H7 (cell line): Measurements from ENCODE around the gene PLEKHA6. TPM values are rescaled to one million over a fixed set of nuclear protein-coding genes. Genes with fewer than 3 reads are reported as not detected.

Source experiments
- DNase-seq: peaks from one replicate; pipeline ENCODE4 v3.0.0; 2012
- H3K27me3 ChIP-seq: 2 replicates; pipeline ENCODE4 v1.6.0; 2011; ENCODE audit warnings: mild to moderate bottlenecking, low read length; ENCODE audit not compliant: control insufficient read depth, insufficient read depth
- H3K36me3 ChIP-seq: replicated peaks from 2 replicates; pipeline ENCODE4 v1.5.1; 2011; ENCODE audit warnings: low read length; ENCODE audit not compliant: control insufficient read depth, insufficient read depth
- H3K4me3 ChIP-seq: 2 replicates; pipeline ENCODE4 v1.5.1; 2011; ENCODE audit warnings: low read depth, mild to moderate bottlenecking, control low read depth, low read length, moderate library complexity; ENCODE audit not compliant: insufficient read depth
- total RNA-seq: library from RNA; depleted of rRNA; stranded (reverse); fragments of >200 nt; shearing (Covaris generic); gene quantifications from 2 replicates; pipeline ENCODE4 v1.2.3, GENCODE V29; 2014

PLEKHA6 gene
- total RNA-seq, 1 experiment from 2014 or later, result 3.0 TPM

GRCh38 chr1:204204944-204205343 lies 154.8 kb downstream of the PLEKHA6 start:
- Histone ChIP-seq H3K4me3 (no peak overlapping the region), H3K27me3 (peaks cover 1% of the 10 kb centered on the region; the same call in 1 of the 2 replicates)
- no peak for DNase-seq

GRCh38 chr1:204203206-204203767 lies 156.4 kb downstream of the PLEKHA6 start:
- H3K27me3 ChIP-seq, result peaks cover 1% of the 10 kb centered on the region; the same call in 1 of the 2 replicates
- no peaks in the 10 kb centered on the region for H3K36me3 ChIP-seq
- H3K4me3 ChIP-seq, result no peak overlapping the region
- DNase-seq, result no peak

More at GRCh38 chr1:204204944-204205343, 154.8 kb downstream of the PLEKHA6 start:
- H3K36me3 ChIP-seq, result no peaks in the 10 kb centered on the region

GRCh38 chr1:204202481-204202880 lies 157.2 kb downstream of the PLEKHA6 start:
- Histone ChIP-seq H3K36me3 (no peaks in the 10 kb centered on the region), H3K4me3 (no peak overlapping the region), H3K27me3 (peaks cover 1% of the 10 kb centered on the region; the same call in 1 of the 2 replicates)
- DNase-seq, result no peak

GRCh38 chr1:204201348-204202040 lies 158.2 kb downstream of the PLEKHA6 start:
- Histone ChIP-seq H3K36me3 (no peaks in the 10 kb centered on the region), H3K27me3 (no peaks in the 10 kb centered on the region; the same call in 1 of the 2 replicates), H3K4me3 (no peak overlapping the region)
- no peak for DNase-seq

GRCh38 chr1:204199579-204199978 lies 160.2 kb downstream of the PLEKHA6 start:
- Histone ChIP-seq H3K36me3 (no peaks in the 10 kb centered on the region), H3K27me3 (no peaks in the 10 kb centered on the region), H3K4me3 (no peak overlapping the region)
- DNase-seq, result no peak

- Histone ChIP-seq H3K36me3 (no peaks in the 10 kb centered on the region), H3K27me3 (no peaks in the 10 kb centered on the region), H3K4me3 (no peak overlapping the region)
- peak; percentile 66 for DNase-seq
Observed at GRCh38 chr1:204198348-204199340, 161.1 kb downstream of the PLEKHA6 start.

GRCh38 chr1:204197068-204197467 lies 162.7 kb downstream of the PLEKHA6 start:
- Histone ChIP-seq H3K36me3 (no peaks in the 10 kb centered on the region), H3K27me3 (peaks cover 1% of the 10 kb centered on the region; the same call in 1 of the 2 replicates), H3K4me3 (no peak overlapping the region)
- no peak for DNase-seq

- peak; percentile 66 for DNase-seq
- peaks cover 8% of the 10 kb centered on the region; the same call in 1 of the 2 replicates for H3K27me3 ChIP-seq
- no peaks in the 10 kb centered on the region for H3K36me3 ChIP-seq
- H3K4me3 ChIP-seq, result no peak within 1 kb of the TSS
Observed at GRCh38 chr1:204196068-204196795, 163.5 kb downstream of the PLEKHA6 start, which contains the start of gene KISS1. Gene KISS1, minus strand, starts transcription at chr1:204196491. Its CDS starts 3,615 bp downstream, at chr1:204192876.

- no peaks in the 10 kb centered on the region for H3K36me3 ChIP-seq
- DNase-seq, result no peak
- peaks cover 18% of the 10 kb centered on the region for H3K27me3 ChIP-seq
- no peak overlapping the region for H3K4me3 ChIP-seq
Observed at GRCh38 chr1:204194771-204195170, 165.0 kb downstream of the PLEKHA6 start.

GRCh38 chr1:204194080-204194479 lies 165.6 kb downstream of the PLEKHA6 start:
- no peaks in the 10 kb centered on the region for H3K36me3 ChIP-seq
- DNase-seq, result no peak
- no peak overlapping the region for H3K4me3 ChIP-seq
- peaks cover 25% of the 10 kb centered on the region for H3K27me3 ChIP-seq

GRCh38 chr1:204192589-204193352 lies 167.0 kb downstream of the PLEKHA6 start:
- peaks cover 34% of the 10 kb centered on the region for H3K27me3 ChIP-seq

GRCh38 chr1:204192046-204192445 lies 167.7 kb downstream of the PLEKHA6 start:
- no peak for DNase-seq
- Histone ChIP-seq H3K27me3 (peaks cover 39% of the 10 kb centered on the region), H3K4me3 (no peak overlapping the region), H3K36me3 (no peaks in the 10 kb centered on the region)

More at GRCh38 chr1:204192589-204193352, 167.0 kb downstream of the PLEKHA6 start:
- Histone ChIP-seq H3K36me3 (no peaks in the 10 kb centered on the region), H3K4me3 (no peak overlapping the region)
- DNase-seq, result no peak

GRCh38 chr1:204191456-204191855 lies 168.3 kb downstream of the PLEKHA6 start:
- DNase-seq, result no peak
- H3K27me3 ChIP-seq, result peaks cover 39% of the 10 kb centered on the region
- no peaks in the 10 kb centered on the region for H3K36me3 ChIP-seq
- H3K4me3 ChIP-seq, result no peak overlapping the region
